Neural progenitor cell (in vitro differentiated cells): ENCODE data around the gene CLNK. TPM values are rescaled to one million over a fixed set of nuclear protein-coding genes. Genes with fewer than 3 reads are reported as not detected.

Experiments used
- DNase-seq: peaks from one replicate; pipeline ENCODE4 v3.0.0-alpha.2; 2016; ENCODE audit warnings: low spot score
- H2AFZ ChIP-seq: fragments of 200-600 bp; sonication (generic); replicated peaks from 2 replicates; pipeline ENCODE4 v1.6.1; 2016; ENCODE audit warnings: antibody characterized with exemption
- H3F3A ChIP-seq: fragments of 200-600 bp; sonication (generic); 2 replicates; pipeline ENCODE4 v1.6.1; 2016; ENCODE audit warnings: antibody characterized with exemption, low read depth
- H3K27ac ChIP-seq: fragments of 200-600 bp; sonication (generic); 2 replicates; pipeline ENCODE4 v1.5.1; 2016; ENCODE audit warnings: mild to moderate bottlenecking
- H3K27me3 ChIP-seq: fragments of 200-600 bp; sonication (generic); 2 replicates; pipeline ENCODE4 v1.6.1; 2016; ENCODE audit warnings: mild to moderate bottlenecking, moderate library complexity
- H3K36me3 ChIP-seq: fragments of 200-600 bp; sonication (generic); 2 replicates; pipeline ENCODE4 v1.5.1; 2016
- H3K4me1 ChIP-seq: fragments of 200-600 bp; sonication (generic); 2 replicates; pipeline ENCODE4 v1.6.1; 2016; ENCODE audit warnings: mixed run types
- H3K4me2 ChIP-seq: fragments of 200-600 bp; sonication (generic); 2 replicates; pipeline ENCODE4 v1.6.1; 2016
- H3K4me3 ChIP-seq: fragments of 200-600 bp; sonication (generic); 2 replicates; pipeline ENCODE4 v1.5.1; 2016
- H3K79me2 ChIP-seq: fragments of 200-600 bp; sonication (generic); 2 replicates; pipeline ENCODE4 v1.6.1; 2016; ENCODE audit warnings: low read depth
- H3K9ac ChIP-seq: fragments of 200-600 bp; sonication (generic); 2 replicates; pipeline ENCODE4 v1.6.1; 2016
- H3K9me3 ChIP-seq: fragments of 200-600 bp; sonication (generic); 2 replicates; pipeline ENCODE4 v1.5.1; 2016; ENCODE audit warnings: low read depth
- H4K20me1 ChIP-seq: fragments of 200-600 bp; sonication (generic); 2 replicates; pipeline ENCODE4 v1.6.1; 2016; ENCODE audit warnings: low read depth
- H3K27ac Mint-ChIP-seq: 3 replicates; pipeline ENCODE4 v1.8.0; 2021; ENCODE audit warnings: mixed read lengths
- H3K27me3 Mint-ChIP-seq: 2 replicates; pipeline ENCODE4 v1.8.0; 2022; ENCODE audit warnings: low read depth, mild to moderate bottlenecking, inconsistent platforms, moderate library complexity, mixed read lengths; ENCODE audit not compliant: insufficient read depth
- H3K36me3 Mint-ChIP-seq: 3 replicates; pipeline ENCODE4 v1.8.0; 2021; ENCODE audit warnings: mixed read lengths
- H3K4me1 Mint-ChIP-seq: 3 replicates; pipeline ENCODE4 v1.8.0; 2021; ENCODE audit warnings: mixed read lengths
- H3K4me3 Mint-ChIP-seq: 3 replicates; pipeline ENCODE4 v1.8.0; 2021; ENCODE audit warnings: mild to moderate bottlenecking, moderate library complexity, mixed read lengths
- H3K9me3 Mint-ChIP-seq: 3 replicates; pipeline ENCODE4 v1.8.0; 2020; ENCODE audit warnings: mixed read lengths
- EZH2 ChIP-seq: fragments of 200-600 bp; sonication (generic); IDR thresholded peaks from 2 replicates; pipeline ENCODE4 v1.6.1; 2017; ENCODE audit warnings: antibody characterized with exemption, mild to moderate bottlenecking, moderate library complexity
- EZH2phosphoT487 ChIP-seq: fragments of 200-600 bp; sonication (generic); IDR thresholded peaks from 2 replicates; pipeline ENCODE4 v1.6.1; 2017; ENCODE audit warnings: antibody characterized with exemption
- total RNA-seq: library from RNA; depleted of rRNA; stranded (reverse); fragments of >200 nt; gene quantifications from 2 replicates; pipeline ENCODE4 v1.2.3, GENCODE V29; 2015; ENCODE audit warnings: low replicate concordance
- TF ChIP-seq, protein P1 (sequence below): fragments of 200-600 bp; sonication (generic); IDR thresholded peaks from 2 replicates; pipeline ENCODE4 v1.5.1; 2017; ENCODE audit warnings: antibody characterized with exemption, mild to moderate bottlenecking

Gene CLNK
- total RNA-seq, 1 donor from 2014 or later, result not detected

DNA sequence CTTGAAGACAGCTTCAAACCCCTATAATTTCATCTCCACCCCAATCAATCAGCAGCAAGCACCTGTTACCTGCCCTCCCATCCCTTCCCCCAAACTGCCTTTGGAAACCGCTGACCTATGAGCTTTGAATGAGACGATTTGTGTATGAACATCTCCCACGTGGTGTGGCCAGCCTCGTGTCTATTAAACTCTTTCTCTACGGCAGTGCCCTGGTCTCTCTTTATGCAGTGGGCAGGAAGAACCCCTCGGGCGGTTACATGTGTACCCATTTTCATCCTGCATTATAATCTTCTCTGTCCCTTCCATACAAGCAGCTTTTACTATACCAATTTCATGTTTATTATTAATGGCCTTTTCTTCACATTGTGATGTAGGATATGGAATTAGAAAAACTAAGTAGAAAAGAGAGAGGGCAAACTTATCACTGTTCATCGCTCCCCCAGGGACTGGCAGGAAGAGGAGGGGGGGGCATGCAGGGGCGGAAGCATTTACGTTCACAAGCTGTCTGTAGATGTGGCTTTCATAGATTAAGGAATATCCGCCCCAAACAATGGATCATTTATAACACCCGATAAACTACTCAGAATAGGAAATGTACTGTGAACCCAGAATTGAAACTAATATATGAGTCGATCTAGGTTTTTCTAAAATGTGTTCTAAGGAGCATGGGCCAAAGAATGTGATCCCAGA, 131.8 kb downstream of the CLNK start:
- Mint-ChIP-seq H3K27ac (no peak overlapping the region), H3K4me1 (peaks cover 2% of the 10 kb centered on the region), H3K36me3 (no peaks in the 10 kb centered on the region), H3K4me3 (no peak overlapping the region), H3K27me3 (peaks cover 7% of the 10 kb centered on the region), H3K9me3 (no peaks in the 10 kb centered on the region)
- Histone ChIP-seq H3K27ac (no peak overlapping the region), H2AFZ (no peak overlapping the region), H3K79me2 (no peaks in the 10 kb centered on the region), H4K20me1 (no peaks in the 10 kb centered on the region), H3K27me3 (peaks cover 7% of the 10 kb centered on the region), H3K4me1 (no peaks in the 10 kb centered on the region), H3K9me3 (no peaks in the 10 kb centered on the region), H3K36me3 (no peaks in the 10 kb centered on the region), H3F3A (no peaks in the 10 kb centered on the region), H3K4me2 (no peak overlapping the region), H3K9ac (no peak overlapping the region), H3K4me3 (no peak overlapping the region)
- TF ChIP-seq EZH2, result no peak
- TF ChIP-seq, protein P1, sequence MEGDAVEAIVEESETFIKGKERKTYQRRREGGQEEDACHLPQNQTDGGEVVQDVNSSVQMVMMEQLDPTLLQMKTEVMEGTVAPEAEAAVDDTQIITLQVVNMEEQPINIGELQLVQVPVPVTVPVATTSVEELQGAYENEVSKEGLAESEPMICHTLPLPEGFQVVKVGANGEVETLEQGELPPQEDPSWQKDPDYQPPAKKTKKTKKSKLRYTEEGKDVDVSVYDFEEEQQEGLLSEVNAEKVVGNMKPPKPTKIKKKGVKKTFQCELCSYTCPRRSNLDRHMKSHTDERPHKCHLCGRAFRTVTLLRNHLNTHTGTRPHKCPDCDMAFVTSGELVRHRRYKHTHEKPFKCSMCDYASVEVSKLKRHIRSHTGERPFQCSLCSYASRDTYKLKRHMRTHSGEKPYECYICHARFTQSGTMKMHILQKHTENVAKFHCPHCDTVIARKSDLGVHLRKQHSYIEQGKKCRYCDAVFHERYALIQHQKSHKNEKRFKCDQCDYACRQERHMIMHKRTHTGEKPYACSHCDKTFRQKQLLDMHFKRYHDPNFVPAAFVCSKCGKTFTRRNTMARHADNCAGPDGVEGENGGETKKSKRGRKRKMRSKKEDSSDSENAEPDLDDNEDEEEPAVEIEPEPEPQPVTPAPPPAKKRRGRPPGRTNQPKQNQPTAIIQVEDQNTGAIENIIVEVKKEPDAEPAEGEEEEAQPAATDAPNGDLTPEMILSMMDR, result no peak
- TF ChIP-seq EZH2phosphoT487, result no peak
- no peak for DNase-seq

DNA sequence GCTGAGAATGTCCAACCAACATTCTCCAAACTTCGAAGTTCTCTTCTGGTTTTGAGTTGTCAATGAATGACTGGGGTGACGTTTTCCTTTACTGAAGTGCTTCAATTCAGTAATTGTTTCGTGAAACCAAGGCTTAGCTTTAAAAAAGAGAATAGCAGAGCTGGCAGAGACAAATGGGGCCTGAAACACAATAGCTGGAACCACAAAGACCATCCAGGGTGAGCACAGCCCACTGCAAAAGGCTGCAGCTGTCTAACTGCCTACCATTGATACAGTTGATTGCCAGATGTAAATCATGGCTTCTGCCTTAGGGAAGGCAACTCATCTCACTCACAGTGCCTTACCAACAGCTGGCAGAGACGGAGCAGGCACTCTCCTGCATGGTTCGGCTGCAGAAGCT, 148.7 kb downstream of the CLNK start:
- TF ChIP-seq EZH2, result no peak
- peak; percentile 64 for TF ChIP-seq EZH2phosphoT487
- Mint-ChIP-seq H3K36me3 (no peaks in the 10 kb centered on the region), H3K9me3 (no peaks in the 10 kb centered on the region), H3K27ac (no peak overlapping the region), H3K27me3 (peaks cover under 1% of the 10 kb centered on the region), H3K4me1 (peaks cover 12% of the 10 kb centered on the region), H3K4me3 (no peak overlapping the region)
- H3F3A ChIP-seq, result peaks cover 31% of the 10 kb centered on the region
- no peaks in the 10 kb centered on the region for H4K20me1 ChIP-seq
- peak overlapping the region; percentile 23 for H3K4me3 ChIP-seq
- no peaks in the 10 kb centered on the region for H3K27me3 ChIP-seq
- no peak overlapping the region for H3K9ac ChIP-seq
- no peaks in the 10 kb centered on the region for H3K36me3 ChIP-seq
- no peaks in the 10 kb centered on the region for H3K9me3 ChIP-seq
- H3K4me1 ChIP-seq, result peaks cover 52% of the 10 kb centered on the region
- H3K4me2 ChIP-seq, result peak overlapping the region; percentile 75
- DNase-seq, result peak; percentile 83
- peak overlapping the region; percentile 33 for H3K27ac ChIP-seq
- H3K79me2 ChIP-seq, result no peaks in the 10 kb centered on the region
- no peak overlapping the region for H2AFZ ChIP-seq

DNA sequence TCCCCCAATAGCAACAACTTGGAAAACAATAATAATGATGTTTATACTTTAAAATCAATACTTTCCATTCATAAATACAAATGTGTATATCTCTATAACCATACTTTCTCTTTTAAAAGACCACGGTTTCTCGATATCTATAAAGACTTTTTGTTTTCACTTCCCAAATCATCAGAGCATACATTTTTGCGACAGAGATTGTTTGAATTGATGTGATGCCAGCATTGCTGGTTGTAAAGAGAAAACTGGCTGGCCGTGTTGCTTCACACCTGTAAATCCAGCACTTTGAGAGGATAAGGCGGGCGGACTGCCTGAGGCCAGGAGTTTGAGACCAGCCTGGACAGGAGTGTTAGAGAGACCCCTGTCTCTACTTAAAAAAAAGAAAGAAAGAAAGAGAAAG, 149.7 kb downstream of the CLNK start:
- Mint-ChIP-seq H3K9me3 (no peaks in the 10 kb centered on the region), H3K36me3 (no peaks in the 10 kb centered on the region), H3K27me3 (peaks cover 3% of the 10 kb centered on the region), H3K4me1 (peaks cover 12% of the 10 kb centered on the region), H3K27ac (no peak overlapping the region), H3K4me3 (no peak overlapping the region)
- TF ChIP-seq EZH2, result no peak
- TF ChIP-seq, protein P1, result no peak
- TF ChIP-seq EZH2phosphoT487, result no peak
- Histone ChIP-seq H3K36me3 (no peaks in the 10 kb centered on the region), H3K27me3 (no peaks in the 10 kb centered on the region), H2AFZ (no peak overlapping the region), H3K4me3 (no peak overlapping the region), H3K4me1 (peaks cover 52% of the 10 kb centered on the region), H4K20me1 (no peaks in the 10 kb centered on the region), H3K9me3 (no peaks in the 10 kb centered on the region), H3K4me2 (peak overlapping the region; percentile 75), H3K27ac (no peak overlapping the region), H3K79me2 (no peaks in the 10 kb centered on the region), H3F3A (peaks cover 31% of the 10 kb centered on the region), H3K9ac (no peak overlapping the region)
- no peak for DNase-seq

DNA sequence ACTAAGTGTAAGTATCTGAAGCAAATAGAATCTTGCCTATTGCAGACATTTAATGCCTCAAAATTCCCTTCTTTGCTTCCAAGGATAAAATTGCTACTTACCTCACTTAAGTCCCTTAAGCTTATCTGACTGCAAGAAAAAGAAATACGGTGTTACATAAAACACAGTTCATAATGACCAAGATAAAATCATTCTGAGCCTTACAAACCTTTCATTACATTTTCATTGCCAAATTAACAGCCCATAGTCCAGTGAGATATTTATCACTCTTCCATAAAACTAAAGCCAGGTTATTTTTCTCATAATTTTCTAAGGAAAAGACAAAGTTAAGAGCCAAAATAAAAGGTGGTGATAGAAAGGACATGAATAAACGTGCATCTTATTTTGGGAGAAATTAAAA, 152.4 kb downstream of the CLNK start:
- Histone ChIP-seq H3K4me2 (no peak overlapping the region), H3K36me3 (no peaks in the 10 kb centered on the region), H2AFZ (no peak overlapping the region), H3K27ac (no peak overlapping the region), H4K20me1 (no peaks in the 10 kb centered on the region), H3K4me1 (peaks cover 52% of the 10 kb centered on the region), H3K79me2 (no peaks in the 10 kb centered on the region), H3K9me3 (no peaks in the 10 kb centered on the region), H3F3A (peaks cover 31% of the 10 kb centered on the region), H3K4me3 (no peak overlapping the region), H3K27me3 (no peaks in the 10 kb centered on the region), H3K9ac (no peak overlapping the region)
- Mint-ChIP-seq H3K27me3 (peaks cover 3% of the 10 kb centered on the region), H3K9me3 (no peaks in the 10 kb centered on the region), H3K27ac (no peak overlapping the region), H3K36me3 (no peaks in the 10 kb centered on the region), H3K4me1 (peaks cover 12% of the 10 kb centered on the region), H3K4me3 (no peak overlapping the region)
- TF ChIP-seq, protein P1, result no peak
- TF ChIP-seq EZH2phosphoT487 (no peak), EZH2 (no peak)
- no peak for DNase-seq
